H9 (cell line): ENCODE measurements around the gene TRIM9. TPM values are rescaled to one million over a fixed set of nuclear protein-coding genes. Genes with fewer than 3 reads are reported as not detected.

Experiments
- DNase-seq: peaks from one replicate; pipeline ENCODE4 v3.0.0-alpha.2; 2017
- H2AFZ ChIP-seq: one replicate; pipeline ENCODE4 v1.6.1; 2013; ENCODE audit warnings: mild to moderate bottlenecking, low read length, control low read depth, moderate library complexity
- H2AK5ac ChIP-seq: 2 replicates; pipeline ENCODE4 v1.6.1; 2013; ENCODE audit warnings: low read length, control low read depth, mixed read lengths; ENCODE audit not compliant: insufficient read length
- H2BK120ac ChIP-seq: one replicate; pipeline ENCODE4 v1.6.1; 2013; ENCODE audit warnings: low read depth, mild to moderate bottlenecking, low read length, control low read depth, inconsistent platforms; ENCODE audit not compliant: poor library complexity, severe bottlenecking
- H2BK12ac ChIP-seq: 2 replicates; pipeline ENCODE4 v1.6.1; 2013; ENCODE audit warnings: low read length, control low read depth, mixed read lengths, low read depth; ENCODE audit not compliant: insufficient read length
- H2BK15ac ChIP-seq: 2 replicates; pipeline ENCODE4 v1.6.1; 2013; ENCODE audit warnings: low read depth, low read length, control low read depth
- H2BK20ac ChIP-seq: one replicate; pipeline ENCODE4 v1.6.1; 2013; ENCODE audit warnings: low read depth, mild to moderate bottlenecking, low read length, control low read depth, inconsistent platforms; ENCODE audit not compliant: poor library complexity, severe bottlenecking
- H2BK5ac ChIP-seq: 2 replicates; pipeline ENCODE4 v1.6.1; 2013; ENCODE audit warnings: low read length, control low read depth, mixed read lengths; ENCODE audit not compliant: insufficient read length
- H3K14ac ChIP-seq: 2 replicates; pipeline ENCODE4 v1.6.1; 2013; ENCODE audit warnings: low read length, control low read depth; ENCODE audit not compliant: insufficient read depth
- H3K18ac ChIP-seq: 2 replicates; pipeline ENCODE4 v1.6.1; 2013; ENCODE audit warnings: low read depth, mild to moderate bottlenecking, mixed read lengths, low read length, control low read depth; ENCODE audit not compliant: insufficient read length
- H3K23ac ChIP-seq: 2 replicates; pipeline ENCODE4 v1.6.1; 2013; ENCODE audit warnings: low read length, control low read depth, mixed read lengths, low read depth; ENCODE audit not compliant: insufficient read length
- H3K23me2 ChIP-seq: 2 replicates; pipeline ENCODE4 v1.6.1; 2013; ENCODE audit warnings: low read depth, mild to moderate bottlenecking, mixed read lengths, low read length, control low read depth; ENCODE audit not compliant: insufficient read length, poor library complexity, severe bottlenecking
- H3K27ac ChIP-seq: 2 replicates; pipeline ENCODE4 v1.5.1; 2013; ENCODE audit warnings: low read length, control low read depth, mixed read lengths, low read depth; ENCODE audit not compliant: insufficient read length
- H3K27me3 ChIP-seq: 2 replicates; pipeline ENCODE4 v1.6.1; 2013; ENCODE audit warnings: low read length, control low read depth, inconsistent platforms; ENCODE audit not compliant: insufficient read depth
- H3K4ac ChIP-seq: 2 replicates; pipeline ENCODE4 v1.6.1; 2013; ENCODE audit warnings: low read depth, mild to moderate bottlenecking, control low read depth, inconsistent platforms, low read length, moderate library complexity
- H3K4me1 ChIP-seq: 2 replicates; pipeline ENCODE4 v1.6.1; 2013; ENCODE audit warnings: low read length, control low read depth, inconsistent platforms; ENCODE audit not compliant: insufficient read depth
- H3K4me2 ChIP-seq: 2 replicates; pipeline ENCODE4 v1.6.1; 2013; ENCODE audit warnings: low read length, control low read depth, mixed read lengths; ENCODE audit not compliant: insufficient read length, insufficient read depth
- H3K56ac ChIP-seq: 2 replicates; pipeline ENCODE4 v1.6.1; 2013; ENCODE audit warnings: low read depth, mild to moderate bottlenecking, mixed read lengths, low read length, control low read depth; ENCODE audit not compliant: insufficient read length
- H3K79me1 ChIP-seq: 2 replicates; pipeline ENCODE4 v1.6.1; 2013; ENCODE audit warnings: low read depth, mild to moderate bottlenecking, moderate library complexity, low read length, control low read depth, inconsistent platforms; ENCODE audit not compliant: insufficient read depth, poor library complexity, severe bottlenecking
- H3K79me2 ChIP-seq: 2 replicates; pipeline ENCODE4 v1.6.1; 2013; ENCODE audit warnings: low read length, control low read depth, inconsistent platforms; ENCODE audit not compliant: insufficient read depth
- H3K9ac ChIP-seq: 2 replicates; pipeline ENCODE4 v1.6.1; 2013; ENCODE audit warnings: low read length, control low read depth, mixed read lengths; ENCODE audit not compliant: insufficient read length; ENCODE audit errors: extremely low read depth
- H3K9me3 ChIP-seq: one replicate; pipeline ENCODE4 v1.6.1; 2013; ENCODE audit warnings: low read depth, low read length, inconsistent platforms; ENCODE audit not compliant: control insufficient read depth
- H3T11ph ChIP-seq: one replicate; pipeline ENCODE4 v1.6.1; 2013; ENCODE audit warnings: mild to moderate bottlenecking, low read length, control low read depth, inconsistent platforms
- H4K20me1 ChIP-seq: one replicate; pipeline ENCODE4 v1.6.1; 2013; ENCODE audit not compliant: control insufficient read depth, insufficient read length, insufficient read depth
- H4K5ac ChIP-seq: 2 replicates; pipeline ENCODE4 v1.6.1; 2013; ENCODE audit warnings: low read depth, mild to moderate bottlenecking, mixed read lengths, low read length, control low read depth; ENCODE audit not compliant: insufficient read length
- H4K8ac ChIP-seq: replicated peaks from 2 replicates; pipeline ENCODE4 v1.6.1; 2013; ENCODE audit warnings: low read length, control low read depth, mixed read lengths, low read depth; ENCODE audit not compliant: insufficient read length
- H4K91ac ChIP-seq: 2 replicates; pipeline ENCODE4 v1.6.1; 2013; ENCODE audit warnings: low read depth, mild to moderate bottlenecking, moderate library complexity, mixed read lengths, low read length, control low read depth; ENCODE audit not compliant: insufficient read length
- H3K27ac Mint-ChIP-seq, 3 experiments: 2 replicates in 2 of 3; 3 replicates in 1 of 3; pipeline ENCODE4 v1.8.0; 2020 to 2021; ENCODE audit warnings: mixed read lengths in 3 of 3, mild to moderate bottlenecking in 1 of 3, moderate library complexity in 1 of 3
- H3K27me3 Mint-ChIP-seq: 2 replicates; pipeline ENCODE4 v1.8.0; 2021; ENCODE audit warnings: low read depth, mild to moderate bottlenecking, moderate library complexity, mixed read lengths
- H3K36me3 Mint-ChIP-seq, 3 experiments: 2 replicates in 2 of 3; 3 replicates in 1 of 3; pipeline ENCODE4 v1.8.0; 2020 to 2021; ENCODE audit warnings: low read depth in 3 of 3, mixed read lengths in 3 of 3; ENCODE audit not compliant: insufficient read depth in 1 of 3
- H3K4me1 Mint-ChIP-seq, 2 experiments: 2 replicates each; pipeline ENCODE4 v1.8.0; 2020; ENCODE audit warnings: mixed read lengths in 2 of 2
- H3K4me3 Mint-ChIP-seq, 2 experiments: 2 replicates in 1 of 2; 3 replicates in 1 of 2; pipeline ENCODE4 v1.8.0; 2020 to 2021; ENCODE audit warnings: mild to moderate bottlenecking in 2 of 2, mixed read lengths in 2 of 2, moderate library complexity in 1 of 2
- H3K9me3 Mint-ChIP-seq, 2 experiments: 2 replicates in 1 of 2; 3 replicates in 1 of 2; pipeline ENCODE4 v1.8.0; 2020; ENCODE audit warnings: mild to moderate bottlenecking in 2 of 2, mixed read lengths in 2 of 2, moderate library complexity in 1 of 2
- CTCF ChIP-seq: fragments of 200-600 bp; sonication (generic); conservative IDR thresholded peaks from 3 replicates; pipeline ENCODE4 v1.8.0; 2021; ENCODE audit warnings: antibody characterized with exemption, mild to moderate bottlenecking
- WGBS: extraction: QIAGEN DNeasy Blood & Tissue Kit; methylation state at CpG from one replicate; pipeline ENCODE4 v1.1.7; 2013; ENCODE audit warnings: missing lambda C conversion rate, low lambda C conversion rate, mixed read lengths; ENCODE audit not compliant: insufficient read length; ENCODE audit errors: extremely low coverage; 5-methylcytosine and 5-hydroxymethylcytosine counted together
- total RNA-seq: library from RNA; stranded (reverse); gene quantifications from 2 replicates; pipeline ENCODE4 v1.2.1, GENCODE V29; 2021

Gene TRIM9
- total RNA-seq, 1 experiment from 2014 or later: 0.98 TPM

GRCh38 chr14:50999726-51000125 lies 95.2 kb downstream of the TRIM9 start:
- Histone ChIP-seq H3K56ac (no peak overlapping the region), H2BK20ac (no peak overlapping the region), H4K20me1 (no peaks in the 10 kb centered on the region), H2BK5ac (no peak overlapping the region), H3K79me1 (no peaks in the 10 kb centered on the region), H3T11ph (no peak overlapping the region), H3K4ac (no peak overlapping the region), H3K27ac (no peak overlapping the region), H3K4me1 (no peaks in the 10 kb centered on the region), H3K9me3 (no peaks in the 10 kb centered on the region), H3K23ac (no peak overlapping the region), H2BK15ac (no peak overlapping the region), H3K14ac (no peak overlapping the region), H4K5ac (no peak overlapping the region), H2AFZ (no peak overlapping the region), H2BK12ac (no peak overlapping the region), H3K4me2 (no peak overlapping the region), H3K23me2 (no peaks in the 10 kb centered on the region), H2BK120ac (no peak overlapping the region), H3K18ac (no peak overlapping the region), H4K91ac (no peak overlapping the region), H3K79me2 (no peaks in the 10 kb centered on the region), H3K9ac (no peak overlapping the region), H2AK5ac (no peak overlapping the region), H4K8ac (no peak overlapping the region), H3K27me3 (no peaks in the 10 kb centered on the region)
- Mint-ChIP-seq H3K4me3 (no peak overlapping the region), H3K36me3 (no peaks in the 10 kb centered on the region), H3K27me3 (no peaks in the 10 kb centered on the region), H3K9me3 (no peaks in the 10 kb centered on the region; a peak in 1 of 5 replicates), H3K4me1 (peaks cover 5 to 10% of the 10 kb centered on the region in 2 experiments), H3K27ac (no peak overlapping the region; a peak in 1 of 7 replicates)
- DNase-seq: no peak
- WGBS: no CpG with 5 or more reads among the region's 2 CpGs
- no peak for TF ChIP-seq CTCF
